ENCODE measurements around the gene NUB1. TPM values are rescaled to one million over a fixed set of nuclear protein-coding genes. Genes with fewer than 3 reads are reported as not detected.
A peak's percentile ranks its signal among the peaks of the same experiment; 100 is the strongest.

Gene NUB1
- total RNA-seq, 4 donors from 2014 or later: 50.5 to 60.3 (median 54.8) TPM

DNA sequence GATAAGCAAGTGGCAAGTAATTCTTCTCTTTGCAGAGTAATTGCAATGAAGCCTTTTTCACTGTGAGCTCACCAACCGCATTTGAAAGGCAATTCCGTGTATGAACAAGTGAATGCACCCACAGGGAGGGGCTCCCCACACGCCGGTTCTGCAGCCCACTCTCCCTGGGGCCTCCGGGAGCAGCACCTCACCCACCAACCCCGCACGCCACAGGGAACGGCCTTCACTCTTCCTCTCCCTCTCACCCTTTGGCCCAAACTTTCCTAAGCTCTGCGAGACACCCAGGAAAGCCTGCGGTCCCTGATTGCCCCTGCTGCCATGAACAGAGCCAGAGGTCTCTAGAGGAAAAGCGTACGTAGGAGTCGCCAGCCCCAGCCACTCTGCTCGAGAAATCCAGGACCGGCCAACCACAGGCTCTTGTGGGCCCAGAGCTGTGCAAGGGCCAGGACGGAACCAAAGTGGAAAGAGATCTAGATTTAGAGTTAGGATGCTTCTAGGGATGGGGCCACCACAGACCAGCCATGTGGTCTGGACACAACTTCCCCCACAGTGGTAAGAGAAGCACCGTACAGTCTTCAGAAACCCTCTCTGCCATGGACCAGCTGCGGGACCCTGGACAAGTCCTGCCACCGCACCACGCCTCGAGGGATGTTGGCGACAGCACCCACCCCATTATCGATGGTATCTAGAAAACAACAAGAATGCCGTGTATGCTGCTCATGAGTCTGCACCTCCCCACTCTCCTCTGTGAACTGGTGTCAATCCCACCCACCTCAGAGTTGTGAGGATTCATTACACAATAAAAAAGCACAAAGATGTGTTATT lies 64.7 kb downstream of the NUB1 start:
- Histone ChIP-seq H3K4me3 (no peak overlapping the region), H3K36me3 (no peaks in the 10 kb centered on the region), H3K4me1 (peaks cover 0 to 25% (median 19%) of the 10 kb centered on the region in 3 donors), H3K9me3 (no peaks in the 10 kb centered on the region), H3K27ac (no peak overlapping the region), H3K27me3 (peaks cover 44% of the 10 kb centered on the region)
- ATAC-seq: no peak
- 85 to 93% methylated on average over 12 to 18 of the region's 24 CpGs for WGBS, 2 donors (ENCODE audit: low coverage in 1 of 2)
- TF ChIP-seq, protein P1, sequence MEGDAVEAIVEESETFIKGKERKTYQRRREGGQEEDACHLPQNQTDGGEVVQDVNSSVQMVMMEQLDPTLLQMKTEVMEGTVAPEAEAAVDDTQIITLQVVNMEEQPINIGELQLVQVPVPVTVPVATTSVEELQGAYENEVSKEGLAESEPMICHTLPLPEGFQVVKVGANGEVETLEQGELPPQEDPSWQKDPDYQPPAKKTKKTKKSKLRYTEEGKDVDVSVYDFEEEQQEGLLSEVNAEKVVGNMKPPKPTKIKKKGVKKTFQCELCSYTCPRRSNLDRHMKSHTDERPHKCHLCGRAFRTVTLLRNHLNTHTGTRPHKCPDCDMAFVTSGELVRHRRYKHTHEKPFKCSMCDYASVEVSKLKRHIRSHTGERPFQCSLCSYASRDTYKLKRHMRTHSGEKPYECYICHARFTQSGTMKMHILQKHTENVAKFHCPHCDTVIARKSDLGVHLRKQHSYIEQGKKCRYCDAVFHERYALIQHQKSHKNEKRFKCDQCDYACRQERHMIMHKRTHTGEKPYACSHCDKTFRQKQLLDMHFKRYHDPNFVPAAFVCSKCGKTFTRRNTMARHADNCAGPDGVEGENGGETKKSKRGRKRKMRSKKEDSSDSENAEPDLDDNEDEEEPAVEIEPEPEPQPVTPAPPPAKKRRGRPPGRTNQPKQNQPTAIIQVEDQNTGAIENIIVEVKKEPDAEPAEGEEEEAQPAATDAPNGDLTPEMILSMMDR (IDR thresholded peaks at IDR 0.05): no peak
- TF ChIP-seq EP300 (IDR thresholded peaks at IDR 0.05): no peak

- no peak for ATAC-seq
- H3K27me3 ChIP-seq: peaks cover 51% of the 10 kb centered on the region
- H3K36me3 ChIP-seq: no peaks in the 10 kb centered on the region
- no peak overlapping the region for H3K27ac ChIP-seq
- no peaks in the 10 kb centered on the region for H3K9me3 ChIP-seq
- 90 to 94% methylated on average over 2 to 3 of the region's 9 CpGs for WGBS, 2 donors (ENCODE audit: low coverage in 1 of 2)
- no peak for TF ChIP-seq POLR2AphosphoS5 (IDR thresholded peaks at IDR 0.05)
- TF ChIP-seq EP300 (IDR thresholded peaks at IDR 0.05): no peak
- no peak for TF ChIP-seq POLR2A (IDR thresholded peaks at IDR 0.05)
- TF ChIP-seq, protein P1 (IDR thresholded peaks at IDR 0.05): no peak
- no peak overlapping the region for H3K4me3 ChIP-seq
- H3K4me1 ChIP-seq: peaks cover 0 to 25% (median 19%) of the 10 kb centered on the region in 3 donors
These were observed 65.4 kb downstream of the NUB1 start for GRCh38 chr7:151406886-151407583.

DNA sequence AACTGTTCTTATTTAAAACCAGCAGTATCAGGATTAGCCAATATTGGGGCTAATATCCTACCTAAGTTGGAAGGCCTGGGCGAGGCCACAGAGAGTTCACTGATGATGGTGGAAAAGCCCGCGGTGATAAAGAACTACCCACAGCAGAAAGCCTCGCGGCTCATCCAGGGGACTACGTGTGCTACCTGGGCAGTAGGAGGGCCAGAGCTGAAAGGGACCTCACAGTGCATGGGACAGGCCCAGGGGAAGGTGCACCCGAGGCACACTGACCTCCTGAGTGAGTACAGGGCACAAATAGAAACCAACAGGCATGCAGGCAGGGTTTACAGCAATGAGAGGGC lies 66.9 kb downstream of the NUB1 start:
- no peaks in the 10 kb centered on the region for H3K9me3 ChIP-seq
- 79 to 100% methylated on average over 1 to 7 of the region's 7 CpGs for WGBS, 2 donors (ENCODE audit: low coverage in 1 of 2)

DNA sequence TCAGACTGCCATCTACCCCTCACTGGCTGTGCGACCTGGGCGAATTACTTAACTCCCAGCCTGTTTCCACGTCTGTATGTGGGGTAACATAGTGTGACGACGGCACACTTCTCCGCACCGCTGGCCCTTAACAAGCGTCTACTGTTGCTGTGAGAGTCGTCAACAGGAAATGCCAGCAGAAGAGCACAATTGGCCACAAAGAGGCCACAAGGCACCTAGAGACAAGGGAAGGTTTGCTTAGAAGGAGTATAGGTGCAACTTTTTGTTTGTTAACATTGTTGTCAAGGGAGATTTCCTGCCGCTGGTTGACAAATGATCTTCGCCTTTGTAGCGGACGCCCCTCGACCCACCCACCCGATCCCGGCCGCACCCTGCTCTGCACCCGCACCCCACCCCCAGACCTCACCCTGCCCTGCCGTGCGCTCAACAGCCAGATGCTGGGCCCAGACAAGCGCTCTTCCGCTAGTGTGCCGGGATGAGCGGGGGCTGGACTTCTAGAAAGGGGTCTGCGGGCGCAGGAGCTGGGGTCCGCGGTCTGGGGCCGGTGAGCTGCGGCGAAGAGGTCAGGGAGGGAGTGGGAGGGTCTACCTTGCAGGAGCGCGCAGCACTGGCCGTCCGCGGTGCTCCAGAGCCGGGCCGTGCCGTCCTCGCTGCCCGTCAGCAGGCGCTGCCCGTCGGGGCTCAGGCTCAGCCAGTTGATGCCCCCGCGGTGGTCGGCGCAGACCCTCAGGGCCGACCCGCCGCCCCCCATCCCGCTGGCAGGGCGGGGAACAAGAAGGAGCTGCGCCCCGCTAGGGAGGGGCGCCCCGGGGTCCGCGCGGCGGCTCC lies 67.4 kb downstream of the NUB1 start:
- H3K4me1 ChIP-seq: peaks cover 0 to 25% (median 18%) of the 10 kb centered on the region in 3 donors
- H3K27ac ChIP-seq: peak overlapping the region in 3 of 4 donors; percentile 61 to 78 (median 66)
- no peaks in the 10 kb centered on the region for H3K36me3 ChIP-seq
- peak overlapping the region; percentile 27 to 57 for H3K4me3 ChIP-seq
- no peak for ATAC-seq
- no peaks in the 10 kb centered on the region for H3K9me3 ChIP-seq
- peaks cover 59% of the 10 kb centered on the region for H3K27me3 ChIP-seq
- 40 to 51% methylated on average over 2 to 6 of the region's 61 CpGs for WGBS, 2 donors (ENCODE audit: low coverage in 1 of 2)
- TF ChIP-seq POLR2AphosphoS5 (IDR thresholded peaks at IDR 0.05): no peak
- TF ChIP-seq EP300 (IDR thresholded peaks at IDR 0.05): no peak
- TF ChIP-seq POLR2A (IDR thresholded peaks at IDR 0.05): no peak
- TF ChIP-seq, protein P1 (IDR thresholded peaks at IDR 0.05): no peak

More for the DNA sequence above, 66.9 kb downstream of the NUB1 start:
- H3K27me3 ChIP-seq: peaks cover 59% of the 10 kb centered on the region
- peak overlapping the region in 1 of 2 donors; percentile 57 for H3K4me3 ChIP-seq
- no peak for ATAC-seq
- no peaks in the 10 kb centered on the region for H3K36me3 ChIP-seq
- H3K4me1 ChIP-seq: peaks cover 0 to 25% (median 19%) of the 10 kb centered on the region in 3 donors
- TF ChIP-seq POLR2AphosphoS5 (IDR thresholded peaks at IDR 0.05) (no peak), POLR2A (IDR thresholded peaks at IDR 0.05) (no peak), EP300 (IDR thresholded peaks at IDR 0.05) (no peak)
- TF ChIP-seq, protein P1 (IDR thresholded peaks at IDR 0.05): no peak
- H3K27ac ChIP-seq: peak overlapping the region in 3 of 4 donors; percentile 61 to 78 (median 66)
